HepG2 (cell line): ENCODE data around the gene AUNIP. TPM values are rescaled to one million over a fixed set of nuclear protein-coding genes. Genes with fewer than 3 reads are reported as not detected.

Experiments
- EP300 ChIP-seq, 3 experiments: sonication (generic) in 1 of 3; formaldehyde crosslinking in 1 of 3; IDR thresholded peaks; 2 replicates each; pipeline versions ENCODE4 v1.5.1 to v1.6.1; 2011 to 2020; ENCODE audit warnings: low read depth in 2 of 3, low read length in 2 of 3, borderline replicate concordance in 1 of 3, improper control_type of control experiment in 1 of 3, mild to moderate bottlenecking in 1 of 3, missing genetic modification reagents in 1 of 3, moderate library complexity in 1 of 3
- LCORL ChIP-seq, 2 experiments: fragments of 450-650 bp in 1 of 2; sonication (generic) in 1 of 2; formaldehyde crosslinking in 1 of 2; IDR thresholded peaks; 2 replicates each; pipeline versions ENCODE4 v1.5.0 to v1.6.1; 2017 to 2020; ENCODE audit warnings: antibody characterized with exemption in 1 of 2, missing genetic modification reagents in 1 of 2
- NFIB ChIP-seq: sonication (generic); formaldehyde crosslinking; IDR thresholded peaks from 2 replicates; pipeline ENCODE4 v1.9.0; 2021; ENCODE audit warnings: missing genetic modification reagents, mild to moderate bottlenecking, borderline replicate concordance
- ZNF230 ChIP-seq: sonication (generic); formaldehyde crosslinking; IDR thresholded peaks from 2 replicates; pipeline ENCODE4 v1.4.0; 2020; ENCODE audit warnings: mild to moderate bottlenecking, missing genetic modification reagents
- ZNF790 ChIP-seq: sonication (generic); formaldehyde crosslinking; IDR thresholded peaks from 2 replicates; pipeline ENCODE4 v1.8.0; 2022; ENCODE audit warnings: missing genetic modification reagents, mild to moderate bottlenecking, borderline replicate concordance
- ZSCAN22 ChIP-seq: sonication (generic); formaldehyde crosslinking; IDR thresholded peaks from 2 replicates; pipeline ENCODE4 v1.4.0; 2020; ENCODE audit warnings: mild to moderate bottlenecking, missing genetic modification reagents
- ZZZ3 ChIP-seq: sonication (generic); formaldehyde crosslinking; IDR thresholded peaks from 2 replicates; pipeline ENCODE4 v1.4.0; 2020; ENCODE audit warnings: missing genetic modification reagents, mild to moderate bottlenecking, borderline replicate concordance
- polyA plus RNA-seq, 8 experiments: library from polyadenylated mRNA; depleted of rRNA in 3 of 8; stranded (reverse) in 7 of 8; unstranded in 1 of 8; fragments of >200 nt; fragmentation: Illumina TruSeq in 4 of 8; extraction: Trizol in 4 of 8; gene quantifications; 2 replicates each; pipeline versions ENCODE4 v1.2.1 to v1.2.3, GENCODE V29; 2011 to 2016; ENCODE audit warnings: low read depth in 4 of 8, missing spikeins in 1 of 8, mixed read lengths in 1 of 8; ENCODE audit not compliant: insufficient read depth in 1 of 8
- total RNA-seq, 5 experiments: library from RNA; depleted of rRNA; stranded (reverse); fragments of >200 nt; fragmentation: Illumina TruSeq; extraction: Trizol; gene quantifications; 2 replicates each; pipeline ENCODE4 v1.2.3, GENCODE V29; 2016; ENCODE audit warnings: low read depth in 1 of 5
- TF ChIP-seq, protein P1 (sequence below): sonication (generic); formaldehyde crosslinking; IDR thresholded peaks from 2 replicates; pipeline ENCODE4 v1.5.0; 2020; ENCODE audit warnings: missing genetic modification reagents
- TF ChIP-seq, protein P2 (sequence below): sonication (generic); formaldehyde crosslinking; IDR thresholded peaks from 2 replicates; pipeline ENCODE4 v1.5.1; 2020; ENCODE audit warnings: mild to moderate bottlenecking, missing genetic modification reagents, borderline replicate concordance
- TF ChIP-seq, protein P3 (sequence below), 2 experiments: sonication (generic) in 1 of 2; formaldehyde crosslinking in 1 of 2; IDR thresholded peaks; 2 replicates each; pipeline versions ENCODE4 v1.4.0 to v1.6.1; 2016 to 2020; ENCODE audit warnings: borderline replicate concordance in 1 of 2, low read depth in 1 of 2, mild to moderate bottlenecking in 1 of 2, missing genetic modification reagents in 1 of 2

Gene AUNIP
- total and polyA plus RNA-seq, 2 of the 13 experiments (the other 11 are each of a cell fraction or from before 2014, with no cell fraction given) = 3.8 to 12.3 TPM

DNA sequence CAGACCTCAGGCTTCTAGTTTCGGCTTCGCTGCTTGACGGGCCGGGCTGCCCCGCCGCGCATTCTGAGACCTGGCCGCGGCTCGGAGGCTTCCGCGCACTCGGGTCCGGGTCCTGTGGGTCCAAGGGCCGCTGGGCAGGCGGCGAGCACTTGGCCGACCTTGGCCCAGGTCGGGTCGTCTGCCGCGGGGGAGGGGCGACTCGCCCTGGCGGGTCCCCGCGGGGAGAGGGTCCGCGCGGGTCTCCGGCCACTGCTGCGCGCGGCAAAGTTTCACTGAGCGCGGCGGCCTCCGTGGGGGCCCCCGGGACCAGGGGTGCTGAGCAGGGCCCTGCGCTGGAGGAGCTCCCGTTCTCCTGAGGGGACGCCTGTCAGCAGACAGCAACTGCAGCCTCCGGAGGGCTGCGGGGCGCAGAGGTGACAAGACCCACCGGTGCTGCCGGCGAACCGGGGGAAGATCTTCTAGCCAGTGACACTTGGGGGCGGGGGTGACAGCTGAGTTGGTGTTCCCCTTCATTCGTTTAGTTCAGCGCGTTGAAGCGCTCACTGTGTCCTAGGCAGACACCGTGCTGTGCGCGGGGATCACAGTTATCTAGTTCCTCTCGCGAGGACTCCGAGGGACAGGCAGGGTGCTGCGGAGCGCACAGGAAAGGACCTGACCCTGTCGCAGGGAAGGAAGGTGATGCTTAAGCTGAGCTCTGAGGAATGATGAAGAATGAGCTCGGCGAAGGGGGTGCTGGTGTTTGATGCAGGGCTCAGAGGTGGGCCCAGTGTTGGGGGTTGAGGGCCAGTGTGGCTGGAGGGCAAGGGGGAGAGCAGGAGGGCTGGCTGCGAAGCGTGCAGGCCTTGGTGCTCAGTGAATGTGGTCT is 38.8 kb downstream of the AUNIP start (continued):
- TF ChIP-seq, protein P1, sequence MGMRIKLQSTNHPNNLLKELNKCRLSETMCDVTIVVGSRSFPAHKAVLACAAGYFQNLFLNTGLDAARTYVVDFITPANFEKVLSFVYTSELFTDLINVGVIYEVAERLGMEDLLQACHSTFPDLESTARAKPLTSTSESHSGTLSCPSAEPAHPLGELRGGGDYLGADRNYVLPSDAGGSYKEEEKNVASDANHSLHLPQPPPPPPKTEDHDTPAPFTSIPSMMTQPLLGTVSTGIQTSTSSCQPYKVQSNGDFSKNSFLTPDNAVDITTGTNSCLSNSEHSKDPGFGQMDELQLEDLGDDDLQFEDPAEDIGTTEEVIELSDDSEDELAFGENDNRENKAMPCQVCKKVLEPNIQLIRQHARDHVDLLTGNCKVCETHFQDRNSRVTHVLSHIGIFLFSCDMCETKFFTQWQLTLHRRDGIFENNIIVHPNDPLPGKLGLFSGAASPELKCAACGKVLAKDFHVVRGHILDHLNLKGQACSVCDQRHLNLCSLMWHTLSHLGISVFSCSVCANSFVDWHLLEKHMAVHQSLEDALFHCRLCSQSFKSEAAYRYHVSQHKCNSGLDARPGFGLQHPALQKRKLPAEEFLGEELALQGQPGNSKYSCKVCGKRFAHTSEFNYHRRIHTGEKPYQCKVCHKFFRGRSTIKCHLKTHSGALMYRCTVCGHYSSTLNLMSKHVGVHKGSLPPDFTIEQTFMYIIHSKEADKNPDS = 0 out of 2 replicates have a peak, but pooled peaks have one; percentile 19
- TF ChIP-seq LCORL (IDR thresholded peaks at IDR 0.05) = no peak
- peak; percentile 12; the same call in 1 of the 2 replicates for TF ChIP-seq LCORL (CRISPR knock-in tag; IDR thresholded peaks at IDR 0.05)
- TF ChIP-seq, protein P2, sequence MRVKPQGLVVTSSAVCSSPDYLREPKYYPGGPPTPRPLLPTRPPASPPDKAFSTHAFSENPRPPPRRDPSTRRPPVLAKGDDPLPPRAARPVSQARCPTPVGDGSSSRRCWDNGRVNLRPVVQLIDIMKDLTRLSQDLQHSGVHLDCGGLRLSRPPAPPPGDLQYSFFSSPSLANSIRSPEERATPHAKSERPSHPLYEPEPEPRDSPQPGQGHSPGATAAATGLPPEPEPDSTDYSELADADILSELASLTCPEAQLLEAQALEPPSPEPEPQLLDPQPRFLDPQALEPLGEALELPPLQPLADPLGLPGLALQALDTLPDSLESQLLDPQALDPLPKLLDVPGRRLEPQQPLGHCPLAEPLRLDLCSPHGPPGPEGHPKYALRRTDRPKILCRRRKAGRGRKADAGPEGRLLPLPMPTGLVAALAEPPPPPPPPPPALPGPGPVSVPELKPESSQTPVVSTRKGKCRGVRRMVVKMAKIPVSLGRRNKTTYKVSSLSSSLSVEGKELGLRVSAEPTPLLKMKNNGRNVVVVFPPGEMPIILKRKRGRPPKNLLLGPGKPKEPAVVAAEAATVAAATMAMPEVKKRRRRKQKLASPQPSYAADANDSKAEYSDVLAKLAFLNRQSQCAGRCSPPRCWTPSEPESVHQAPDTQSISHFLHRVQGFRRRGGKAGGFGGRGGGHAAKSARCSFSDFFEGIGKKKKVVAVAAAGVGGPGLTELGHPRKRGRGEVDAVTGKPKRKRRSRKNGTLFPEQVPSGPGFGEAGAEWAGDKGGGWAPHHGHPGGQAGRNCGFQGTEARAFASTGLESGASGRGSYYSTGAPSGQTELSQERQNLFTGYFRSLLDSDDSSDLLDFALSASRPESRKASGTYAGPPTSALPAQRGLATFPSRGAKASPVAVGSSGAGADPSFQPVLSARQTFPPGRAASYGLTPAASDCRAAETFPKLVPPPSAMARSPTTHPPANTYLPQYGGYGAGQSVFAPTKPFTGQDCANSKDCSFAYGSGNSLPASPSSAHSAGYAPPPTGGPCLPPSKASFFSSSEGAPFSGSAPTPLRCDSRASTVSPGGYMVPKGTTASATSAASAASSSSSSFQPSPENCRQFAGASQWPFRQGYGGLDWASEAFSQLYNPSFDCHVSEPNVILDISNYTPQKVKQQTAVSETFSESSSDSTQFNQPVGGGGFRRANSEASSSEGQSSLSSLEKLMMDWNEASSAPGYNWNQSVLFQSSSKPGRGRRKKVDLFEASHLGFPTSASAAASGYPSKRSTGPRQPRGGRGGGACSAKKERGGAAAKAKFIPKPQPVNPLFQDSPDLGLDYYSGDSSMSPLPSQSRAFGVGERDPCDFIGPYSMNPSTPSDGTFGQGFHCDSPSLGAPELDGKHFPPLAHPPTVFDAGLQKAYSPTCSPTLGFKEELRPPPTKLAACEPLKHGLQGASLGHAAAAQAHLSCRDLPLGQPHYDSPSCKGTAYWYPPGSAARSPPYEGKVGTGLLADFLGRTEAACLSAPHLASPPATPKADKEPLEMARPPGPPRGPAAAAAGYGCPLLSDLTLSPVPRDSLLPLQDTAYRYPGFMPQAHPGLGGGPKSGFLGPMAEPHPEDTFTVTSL (CRISPR knock-in tag) = peak; percentile 5; the same call in 1 of the 2 replicates
- TF ChIP-seq, protein P3, sequence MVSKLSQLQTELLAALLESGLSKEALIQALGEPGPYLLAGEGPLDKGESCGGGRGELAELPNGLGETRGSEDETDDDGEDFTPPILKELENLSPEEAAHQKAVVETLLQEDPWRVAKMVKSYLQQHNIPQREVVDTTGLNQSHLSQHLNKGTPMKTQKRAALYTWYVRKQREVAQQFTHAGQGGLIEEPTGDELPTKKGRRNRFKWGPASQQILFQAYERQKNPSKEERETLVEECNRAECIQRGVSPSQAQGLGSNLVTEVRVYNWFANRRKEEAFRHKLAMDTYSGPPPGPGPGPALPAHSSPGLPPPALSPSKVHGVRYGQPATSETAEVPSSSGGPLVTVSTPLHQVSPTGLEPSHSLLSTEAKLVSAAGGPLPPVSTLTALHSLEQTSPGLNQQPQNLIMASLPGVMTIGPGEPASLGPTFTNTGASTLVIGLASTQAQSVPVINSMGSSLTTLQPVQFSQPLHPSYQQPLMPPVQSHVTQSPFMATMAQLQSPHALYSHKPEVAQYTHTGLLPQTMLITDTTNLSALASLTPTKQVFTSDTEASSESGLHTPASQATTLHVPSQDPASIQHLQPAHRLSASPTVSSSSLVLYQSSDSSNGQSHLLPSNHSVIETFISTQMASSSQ (IDR thresholded peaks at IDR 0.05; ENCODE audit: low read depth) = no peak
- TF ChIP-seq, protein P3 (CRISPR knock-in tag; IDR thresholded peaks at IDR 0.05; ENCODE audit: borderline replicate concordance) = no peak; the same call in 1 of the 2 replicates
- TF ChIP-seq EP300 (IDR thresholded peaks at IDR 0.05; ENCODE audit: low read depth in 2 of 2, low read length in 2 of 2) = no peak
- TF ChIP-seq EP300 (CRISPR knock-in tag; IDR thresholded peaks at IDR 0.05; ENCODE audit: borderline replicate concordance) = no peak
- 0 out of 2 replicates have a peak, but pooled peaks have one; percentile 73 for TF ChIP-seq NFIB (CRISPR knock-in tag)
- peak; percentile 45; the same call in 1 of the 2 replicates for TF ChIP-seq ZZZ3
- TF ChIP-seq ZNF230 = 0 out of 2 replicates have a peak, but pooled peaks have one; percentile 15
- TF ChIP-seq ZSCAN22 (CRISPR knock-in tag) = no peak; the same call in 1 of the 2 replicates
- TF ChIP-seq ZNF790 (CRISPR knock-in tag) = no peak
